Measurements from ENCODE around the gene SNX9. TPM values are rescaled to one million over a fixed set of nuclear protein-coding genes. Genes with fewer than 3 reads are reported as not detected.
"Not testable (repeated sequence)": the region's sequence is repeated elsewhere in the genome, so short reads cannot be mapped to it uniquely, and the experiment has no call there.

The SNX9 gene
- total and polyA plus RNA-seq, 2 of the 8 experiments (the other 6 are each of a cell fraction or from before 2014, with no cell fraction given), result 11.8 to 23.2 TPM

- no peak for TF ChIP-seq SAP30 (IDR thresholded peaks at IDR 0.05; ENCODE audit: insufficient read depth, insufficient replicate concordance, low read length)
- no peak for TF ChIP-seq TAF7 (optimal IDR thresholded peaks at IDR 0.05; ENCODE audit: borderline replicate concordance, low read depth, low read length)
- TF ChIP-seq GTF2F1 (IDR thresholded peaks at IDR 0.05; ENCODE audit: borderline replicate concordance, low read depth, low read length), result no peak
- TF ChIP-seq CREB1 (IDR thresholded peaks at IDR 0.05), result no peak
- TF ChIP-seq SIRT6 (IDR thresholded peaks at IDR 0.05; ENCODE audit: low read length), result no peak
- TF ChIP-seq, protein P1, sequence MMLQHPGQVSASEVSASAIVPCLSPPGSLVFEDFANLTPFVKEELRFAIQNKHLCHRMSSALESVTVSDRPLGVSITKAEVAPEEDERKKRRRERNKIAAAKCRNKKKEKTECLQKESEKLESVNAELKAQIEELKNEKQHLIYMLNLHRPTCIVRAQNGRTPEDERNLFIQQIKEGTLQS (IDR thresholded peaks at IDR 0.05; ENCODE audit: insufficient read depth, low read depth, low read length), result no peak
- no peak for TF ChIP-seq KDM1A (IDR thresholded peaks at IDR 0.05; ENCODE audit: borderline replicate concordance, low read length)
Observed at GRCh38 chr6:157898640-157899039, 75.6 kb downstream of the SNX9 start (continued).

- WGBS, 2 experiments (ENCODE audit: extremely low coverage in 1 of 2, insufficient coverage in 1 of 2, insufficient read length in 1 of 2, insufficient replicate concordance in 2 of 2, low coverage in 1 of 2, low lambda C conversion rate in 2 of 2, missing lambda C conversion rate in 1 of 2), result 93% methylated on average over 10 of the region's 11 CpGs; no CpG with 5 or more reads in 1 of the 2 experiments
- POLR2A ChIA-PET (ENCODE audit: partially characterized antibody); FAIRE-seq; H2BK12ac ChIP-seq (ENCODE audit: low read depth, low read length); H3K4me3 ChIP-seq (ENCODE audit: extremely low read depth in 1 of 4, insufficient read depth in 2 of 4, low read depth in 3 of 4, low read length in 4 of 4); H3K27ac ChIP-seq (ENCODE audit: low read depth, low read length); DNase-seq (ENCODE audit: low read depth in 1 of 2, low spot score in 2 of 2); H3K18ac ChIP-seq (ENCODE audit: extremely low read depth, low read length); H3K9ac ChIP-seq (replicated peaks in 1 of 4; ENCODE audit: extremely low read depth in 1 of 4, low read depth in 3 of 4, low read length in 3 of 4); H2BK20ac ChIP-seq (ENCODE audit: low read length); H4K5ac ChIP-seq (ENCODE audit: insufficient read length, low read depth, low read length); H3K9me3 ChIP-seq (ENCODE audit: insufficient read depth in 2 of 2, low read depth in 1 of 2, low read length in 1 of 2); H3K56ac ChIP-seq (replicated peaks; ENCODE audit: insufficient read length, low read depth, low read length); H3K79me2 ChIP-seq (ENCODE audit: control insufficient read depth in 1 of 2, insufficient read depth in 2 of 2, low read length in 2 of 2); H4K8ac ChIP-seq (ENCODE audit: extremely low read depth, insufficient read depth, low read length); H4K91ac ChIP-seq (replicated peaks; ENCODE audit: insufficient read length, low read length); H3K4me2 ChIP-seq (ENCODE audit: insufficient read depth in 1 of 2, low read depth in 2 of 2, low read length in 2 of 2); H2BK15ac ChIP-seq (ENCODE audit: low read length); H2BK120ac ChIP-seq (replicated peaks; ENCODE audit: low read depth, low read length); H3K4ac ChIP-seq (replicated peaks; ENCODE audit: insufficient read length, low read depth, low read length); H3K23ac ChIP-seq (ENCODE audit: insufficient read length); H3K27me3 ChIP-seq (replicated peaks in 1 of 4; ENCODE audit: control insufficient read depth in 3 of 4, extremely low read depth in 1 of 4, insufficient read depth in 3 of 4, low read length in 3 of 4); H4K20me1 ChIP-seq (replicated peaks in 1 of 2; ENCODE audit: control insufficient read depth in 1 of 2, insufficient read depth in 2 of 2, low read length in 2 of 2); H3K4me1 ChIP-seq (replicated peaks in 1 of 4; ENCODE audit: control insufficient read depth in 3 of 4, insufficient read depth in 4 of 4, low read length in 3 of 4); H3K79me1 ChIP-seq (ENCODE audit: low read depth, low read length); H3K23me2 ChIP-seq (ENCODE audit: low read depth, low read length); H3K14ac ChIP-seq (ENCODE audit: insufficient read length); H2BK5ac ChIP-seq (ENCODE audit: low read depth, low read length); H2AK5ac ChIP-seq (ENCODE audit: low read depth, low read length); H2AFZ ChIP-seq (ENCODE audit: low read length): not testable (repeated sequence)
- CTCF ChIA-PET (ENCODE audit: partially characterized antibody), result interaction anchor here (0.9 to 3.2 kb wide), 4 partner anchors 9 to 25 kb away, joined by 4 to 14 read pairs (median 4); no protein-coding TSS in a partner anchor
- H3K36me3 ChIP-seq (ENCODE audit: control insufficient read depth in 2 of 4, insufficient read depth in 4 of 4, low read length in 3 of 4), result peaks cover 0 to 13% (median 3%) of the 10 kb centered on the region in 4 experiments; a peak in 4 of 8 replicates
Observed at GRCh38 chr6:157900262-157900661, 77.2 kb downstream of the SNX9 start.

Data from H1 (cell line).